Dermis blood vessel endothelial cell (primary cell): ENCODE data around the gene IQSEC3. TPM values are rescaled to one million over a fixed set of nuclear protein-coding genes. Genes with fewer than 3 reads are reported as not detected.
"Not testable (repeated sequence)": the region's sequence is repeated elsewhere in the genome, so short reads cannot be mapped to it uniquely, and the experiment has no call there.

Experiments used
- DNase-seq: peaks from one replicate; pipeline ENCODE4 v3.0.0; 2010
- total RNA-seq: library from RNA; depleted of rRNA; stranded (reverse); fragments of >200 nt; gene quantifications from 2 replicates; pipeline ENCODE4 v1.2.3, GENCODE V29; 2014

The IQSEC3 gene
- total RNA-seq, 1 donor from 2014 or later = under 0.01 TPM

DNA sequence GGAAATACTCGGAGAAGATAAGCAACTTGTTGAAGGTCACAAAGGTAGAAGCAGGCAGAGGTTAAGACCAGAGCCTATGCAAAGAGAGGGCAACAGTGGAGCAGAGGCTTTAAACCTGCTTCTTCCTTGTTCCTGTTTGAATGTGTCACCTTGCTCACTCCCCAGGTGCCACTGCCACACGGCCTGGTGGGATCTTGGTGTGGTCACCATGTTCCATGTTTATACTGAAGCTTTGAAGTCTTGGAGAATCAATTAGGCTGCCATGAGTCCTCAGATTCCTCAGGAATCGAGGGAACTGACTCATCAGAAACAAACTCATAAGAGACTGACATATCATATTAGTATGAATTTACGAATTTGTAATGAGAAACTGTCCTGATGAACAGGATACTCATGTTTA is 46.8 kb downstream of the IQSEC3 start:
- DNase-seq = no peak

- no peak for DNase-seq
Observed at GRCh38 chr12:114626-115211, 48.2 kb downstream of the IQSEC3 start.

DNA sequence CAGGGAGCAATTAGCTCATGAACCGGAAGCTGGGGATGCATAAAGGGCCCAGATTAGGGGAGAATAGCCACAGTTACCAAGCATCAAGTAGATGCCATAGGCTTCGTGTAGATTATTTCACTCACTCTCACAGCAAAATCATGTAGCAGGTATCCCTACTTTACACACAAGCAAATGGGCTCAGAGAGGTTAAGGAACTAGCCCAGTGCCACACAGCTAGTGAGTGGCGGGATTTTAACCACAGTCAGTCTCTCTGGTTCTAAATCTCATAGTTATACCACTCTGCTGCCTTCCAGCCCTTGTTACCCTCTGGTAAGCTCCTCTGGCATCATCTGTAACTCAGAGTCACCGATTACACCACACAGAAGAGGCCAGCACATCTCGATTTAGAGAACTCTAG is 49.0 kb downstream of the IQSEC3 start:
- DNase-seq = no peak

DNA sequence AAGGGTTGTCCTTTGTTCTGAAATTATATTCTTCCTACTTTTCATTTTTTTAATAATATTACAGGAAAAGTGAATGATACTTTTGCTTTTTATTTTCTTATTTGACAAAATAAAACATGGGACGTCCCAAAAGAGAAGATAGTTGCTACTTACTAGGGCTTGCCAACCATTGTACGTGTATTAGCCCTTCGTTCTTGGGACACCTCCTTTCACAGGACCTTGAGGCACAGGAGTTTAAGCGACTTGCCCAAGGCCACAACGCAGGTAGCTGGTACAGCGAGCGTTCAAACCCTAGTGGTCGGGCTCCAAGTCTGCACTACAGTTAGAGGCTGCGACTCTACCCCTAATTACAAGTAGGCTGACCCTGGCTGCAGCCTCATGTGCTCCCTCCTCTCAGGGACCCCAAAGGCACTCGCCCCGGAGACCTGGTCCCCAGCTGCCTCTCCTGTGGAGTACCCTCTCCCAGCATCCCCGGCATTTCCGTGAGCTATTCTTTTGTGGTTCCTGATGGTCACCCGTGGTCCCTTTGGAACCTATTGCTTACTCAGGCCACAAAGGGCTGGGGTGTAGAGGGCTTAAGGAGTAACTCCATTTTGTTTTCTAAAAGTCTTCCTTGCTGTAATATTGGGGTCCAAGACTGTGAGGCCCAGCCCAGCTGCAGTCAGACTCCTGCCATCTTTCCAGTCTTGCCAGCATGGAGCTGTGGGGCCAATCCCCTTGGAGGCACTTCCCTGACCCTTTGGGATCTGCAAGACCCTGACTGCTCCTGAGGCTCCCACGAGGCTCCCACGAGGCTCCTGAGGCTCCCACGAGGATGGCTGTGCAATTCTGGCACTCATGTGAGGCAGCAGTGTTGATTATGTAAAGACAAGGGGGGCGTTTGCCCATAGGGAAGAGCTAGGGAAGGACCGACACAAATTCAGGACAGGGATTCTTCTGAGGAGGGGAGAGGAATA is 49.7 kb downstream of the IQSEC3 start:
- no peak for DNase-seq

DNA sequence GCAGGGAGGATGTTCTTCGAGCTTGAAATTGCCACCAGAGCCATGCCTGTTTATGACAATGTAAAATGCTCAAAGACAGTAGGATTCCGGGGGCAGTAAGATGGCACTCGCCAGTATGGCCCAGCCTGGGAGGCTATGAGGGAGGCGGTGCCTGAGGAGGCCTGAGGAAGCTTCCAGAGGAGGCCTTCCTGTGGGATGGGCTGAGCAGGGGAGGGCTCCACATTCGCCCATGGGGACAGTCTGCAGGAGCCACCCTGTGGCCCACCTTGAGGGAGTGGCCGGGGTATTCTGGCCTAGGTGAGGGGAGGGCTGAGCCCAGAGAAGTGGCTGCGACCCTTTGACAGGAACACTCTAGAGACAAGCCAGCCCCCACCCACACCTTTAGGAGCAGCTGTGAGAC is 50.7 kb downstream of the IQSEC3 start:
- DNase-seq = no peak

- DNase-seq = no peak
Observed at GRCh38 chr12:117816-118345, 51.3 kb downstream of the IQSEC3 start.

GRCh38 chr12:118591-118990 is 52.0 kb downstream of the IQSEC3 start:
- no peak for DNase-seq

DNA sequence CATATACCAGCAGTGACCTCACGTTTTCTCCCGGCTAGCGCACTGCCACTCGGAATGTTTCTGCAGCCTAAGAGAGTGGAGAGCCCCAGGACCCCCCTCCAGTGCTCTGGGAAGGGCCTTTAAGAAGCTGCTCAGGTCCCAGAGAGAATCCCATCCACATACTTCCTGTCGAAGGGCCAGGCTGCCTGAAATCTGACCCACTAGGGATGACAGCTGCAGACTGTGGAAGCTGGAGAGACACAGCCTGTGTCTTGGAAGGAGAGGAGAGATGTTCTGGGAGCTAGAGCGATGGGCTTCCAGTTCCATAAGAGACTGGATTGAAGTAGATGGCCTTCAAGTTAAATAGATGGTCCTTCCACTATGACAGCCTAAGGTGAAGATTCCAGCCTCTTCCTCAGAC is 54.4 kb downstream of the IQSEC3 start:
- no peak for DNase-seq

- DNase-seq = no peak
Observed at GRCh38 chr12:121647-122046, 55.1 kb downstream of the IQSEC3 start.

DNA sequence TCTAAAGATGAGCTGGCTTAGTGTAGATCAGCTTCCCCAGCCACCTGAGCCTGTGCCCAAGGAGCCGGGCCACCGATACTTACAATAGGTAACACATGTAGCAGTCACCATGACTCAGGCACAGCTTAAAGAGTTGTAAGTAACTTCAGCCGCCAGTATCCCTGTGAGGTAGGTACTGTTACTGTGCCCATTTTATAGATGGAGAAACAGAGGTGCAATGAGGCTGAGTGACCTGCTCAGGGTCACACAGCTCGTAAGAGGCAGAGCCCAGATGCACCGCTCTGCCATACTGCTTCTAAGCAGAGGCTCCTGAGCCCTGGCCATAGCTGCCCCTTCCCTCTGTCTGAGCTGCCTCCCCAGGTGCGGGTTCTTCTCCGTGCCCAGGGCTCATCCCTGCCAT is 58.5 kb downstream of the IQSEC3 start:
- DNase-seq = no peak

GRCh38 chr12:125566-125965 is 59.0 kb downstream of the IQSEC3 start:
- no peak for DNase-seq

DNA sequence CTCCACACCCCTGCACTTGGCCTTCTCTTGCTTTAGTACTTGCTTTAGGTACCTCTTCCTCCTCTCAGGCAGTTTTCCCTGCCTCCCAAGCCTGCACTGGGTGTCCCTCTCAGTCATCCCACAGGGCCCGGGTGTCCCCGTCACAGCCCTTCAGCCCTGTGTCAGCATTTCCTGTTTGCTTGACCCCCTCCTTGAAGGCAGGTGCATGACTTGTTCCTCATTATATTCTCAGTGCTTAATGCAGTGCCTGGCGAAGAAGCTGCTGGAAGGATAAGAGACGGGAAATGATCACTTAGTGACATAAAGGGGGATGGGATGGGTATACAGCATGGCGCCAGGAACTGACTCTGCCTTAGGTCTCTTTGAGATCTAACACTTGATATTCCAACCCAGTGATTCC is 61.5 kb downstream of the IQSEC3 start:
- no peak for DNase-seq

GRCh38 chr12:129001-129400 is 62.4 kb downstream of the IQSEC3 start:
- no peak for DNase-seq

- no peak for DNase-seq
Observed at GRCh38 chr12:130519-130918, 64.0 kb downstream of the IQSEC3 start.

GRCh38 chr12:131008-131407 is 64.4 kb downstream of the IQSEC3 start:
- DNase-seq = no peak

- DNase-seq = no peak
Observed at GRCh38 chr12:131732-132495, 65.3 kb downstream of the IQSEC3 start.

DNA sequence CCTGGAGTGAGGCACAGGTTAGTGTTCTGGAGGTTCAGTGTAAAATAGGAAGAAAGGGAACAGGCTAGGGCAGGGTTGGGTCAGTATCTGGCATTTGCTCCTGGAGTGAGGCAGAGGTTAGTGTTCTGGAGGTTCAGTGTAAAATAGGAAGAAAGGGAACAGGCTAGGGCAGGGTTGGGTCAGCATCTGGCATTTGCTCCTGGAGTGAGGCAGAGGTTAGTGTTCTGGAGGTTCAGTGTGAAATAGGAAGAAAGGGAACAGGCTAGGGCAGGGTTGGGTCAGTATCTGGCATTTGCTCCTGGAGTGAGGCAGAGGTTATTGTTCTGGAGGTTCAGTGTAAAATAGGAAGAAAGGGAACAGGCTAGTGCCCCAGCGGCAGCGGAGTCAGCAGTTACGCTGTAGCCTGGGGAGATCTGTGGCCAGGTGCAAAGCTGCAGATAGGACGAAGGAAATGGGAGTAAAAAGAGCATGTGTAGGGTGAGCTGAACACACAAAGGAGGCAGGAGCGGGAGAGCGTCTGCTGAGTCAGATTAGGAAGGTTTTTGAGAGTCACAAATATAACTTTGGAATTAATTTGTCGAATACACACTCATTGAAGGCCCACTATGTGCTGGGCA is 67.2 kb downstream of the IQSEC3 start:
- not testable (repeated sequence) for DNase-seq

GRCh38 chr12:135138-135537 is 68.6 kb downstream of the IQSEC3 start:
- no peak for DNase-seq

DNA sequence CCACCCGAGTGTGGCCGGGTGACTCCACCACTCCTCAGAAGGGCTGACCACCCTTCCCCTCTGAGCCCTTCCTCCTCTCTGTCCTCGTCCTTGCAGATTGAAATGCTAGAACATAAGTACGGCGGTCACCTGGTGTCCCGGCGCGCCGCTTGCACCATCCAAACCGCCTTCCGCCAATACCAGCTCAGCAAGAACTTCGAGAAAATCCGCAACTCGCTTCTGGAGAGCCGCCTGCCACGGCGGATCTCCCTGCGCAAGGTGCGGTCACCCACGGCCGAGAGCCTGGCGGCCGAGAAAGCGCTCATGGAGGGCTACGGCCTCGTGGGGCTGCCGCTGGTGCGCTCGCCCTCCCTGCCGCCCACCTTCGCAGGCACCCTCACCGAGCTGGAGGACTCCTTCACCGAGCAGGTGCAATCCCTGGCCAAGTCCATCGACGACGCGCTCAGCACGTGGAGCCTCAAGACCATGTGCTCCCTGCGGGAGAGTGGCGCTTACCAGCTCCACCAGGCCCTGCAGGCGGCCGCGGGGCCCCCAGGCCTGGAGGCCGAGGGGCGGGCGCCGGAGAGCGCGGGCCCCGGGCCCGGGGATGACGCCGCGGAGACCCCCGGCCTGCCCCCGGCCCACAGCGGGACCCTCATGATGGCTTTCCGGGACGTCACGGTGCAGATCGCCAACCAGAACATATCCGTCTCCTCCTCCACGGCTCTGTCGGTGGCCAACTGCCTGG is 71.8 kb downstream of the IQSEC3 start:
- no peak for DNase-seq

- DNase-seq = no peak
Observed at GRCh38 chr12:138898-139534, 72.4 kb downstream of the IQSEC3 start.

GRCh38 chr12:139585-139984 is 73.0 kb downstream of the IQSEC3 start:
- no peak for DNase-seq

DNA sequence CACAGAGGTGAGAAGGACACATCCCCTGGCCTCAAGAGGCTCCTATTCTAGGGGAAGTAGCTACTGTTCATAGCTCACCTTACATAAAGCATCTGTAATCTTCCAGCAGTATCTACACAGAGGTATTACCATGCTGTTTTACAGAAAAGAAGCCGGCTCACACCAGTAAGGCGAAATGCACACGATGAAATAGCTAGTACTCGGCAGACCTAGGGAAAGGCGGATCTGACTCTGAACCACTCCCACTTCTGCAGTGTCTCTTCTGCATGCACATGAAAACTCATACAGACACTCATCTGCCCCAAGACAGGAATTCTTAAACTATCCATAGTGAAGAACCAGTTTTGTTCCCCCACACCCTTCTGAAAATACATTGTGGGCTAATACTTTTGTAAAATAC is 73.6 kb downstream of the IQSEC3 start:
- DNase-seq = no peak
